Stimulated activated CD8-positive, alpha-beta memory T cell treated with anti-CD3 and anti-CD28 coated beads, Interleukin-2, amount 100 ng/mL, for 48 hours (primary cell): ENCODE results near the gene BOLL.
A peak's percentile ranks its signal among the peaks of the same experiment; 100 is the strongest.
"Not testable (repeated sequence)": the region's sequence is repeated elsewhere in the genome, so short reads cannot be mapped to it uniquely, and the experiment has no call there.

Experiments used
- DNase-seq, 2 donors: peaks; one replicate each; pipeline ENCODE4 v3.0.0-alpha.2; 2020; ENCODE audit warnings: low read depth in 2 of 2

Gene BOLL

GRCh38 chr2:197798187-197798586, 13.1 kb upstream of the BOLL start:
- no peak for DNase-seq

GRCh38 chr2:197795277-197795676, 10.2 kb upstream of the BOLL start:
- DNase-seq, result no peak

- no peak for DNase-seq
Observed at GRCh38 chr2:197793456-197793855, 8.3 kb upstream of the BOLL start.

- DNase-seq, result peak; percentile 57 to 64
Observed at GRCh38 chr2:197786010-197786877, 1.1 kb upstream of the BOLL start.

- DNase-seq, result no peak
Observed at GRCh38 chr2:197782126-197782525, 3.0 kb downstream of the BOLL start.

- no peak for DNase-seq
Observed at GRCh38 chr2:197779261-197779660, 5.9 kb downstream of the BOLL start.

- no peak for DNase-seq
Observed at GRCh38 chr2:197777823-197778407, 7.2 kb downstream of the BOLL start.

GRCh38 chr2:197760293-197760657, 24.8 kb downstream of the BOLL start:
- DNase-seq, result no peak

GRCh38 chr2:197759625-197760292, 25.4 kb downstream of the BOLL start:
- DNase-seq, result no peak

GRCh38 chr2:197759013-197759412, 26.1 kb downstream of the BOLL start:
- no peak for DNase-seq

- no peak for DNase-seq
Observed at GRCh38 chr2:197740200-197740599, 44.9 kb downstream of the BOLL start.

GRCh38 chr2:197728555-197729544, 56.3 kb downstream of the BOLL start:
- DNase-seq, result not testable (repeated sequence)

- no peak for DNase-seq
Observed at GRCh38 chr2:197727011-197727410, 58.1 kb downstream of the BOLL start.

- no peak for DNase-seq
Observed at GRCh38 chr2:197717863-197718262, 67.3 kb downstream of the BOLL start.

- DNase-seq, result no peak
Observed at GRCh38 chr2:197713271-197713670, 71.8 kb downstream of the BOLL start.

- no peak for DNase-seq
Observed at GRCh38 chr2:197711578-197711977, 73.5 kb downstream of the BOLL start.

- no peak for DNase-seq
Observed at GRCh38 chr2:197710424-197711042, 74.6 kb downstream of the BOLL start.

GRCh38 chr2:197709140-197709539, 76.0 kb downstream of the BOLL start:
- DNase-seq, result not testable (repeated sequence)

GRCh38 chr2:197708331-197708730, 76.8 kb downstream of the BOLL start:
- DNase-seq, result no peak

GRCh38 chr2:197707316-197708213, 77.6 kb downstream of the BOLL start:
- no peak for DNase-seq
